GM19438 (cell line): Measurements from ENCODE around the gene PGF.

Experiments used
- ATAC-seq: cut with Tn5 transposase; IDR thresholded peaks from one replicate; pipeline ENCODE4 v1.9.1; 2021; ENCODE audit warnings: low read depth; ENCODE audit not compliant: unreplicated experiment

The PGF gene

GRCh38 chr14:74959596-74960180 lies 4.3 kb upstream of the PGF start:
- ATAC-seq = no peak

- ATAC-seq = no peak
Observed at GRCh38 chr14:74956280-74957072, 1.1 kb upstream of the PGF start.

GRCh38 chr14:74956027-74956279 lies 556 bp upstream of the PGF start:
- ATAC-seq = no peak

GRCh38 chr14:74954947-74955228 lies 509 bp downstream of the PGF start:
- ATAC-seq = no peak

- no peak for ATAC-seq
Observed at GRCh38 chr14:74954232-74954946, 1.0 kb downstream of the PGF start.

- no peak for ATAC-seq
Observed at GRCh38 chr14:74953686-74954085, 1.7 kb downstream of the PGF start.

GRCh38 chr14:74952697-74953484 lies 2.5 kb downstream of the PGF start:
- ATAC-seq = no peak

GRCh38 chr14:74952180-74952665 lies 3.2 kb downstream of the PGF start:
- ATAC-seq = no peak

GRCh38 chr14:74951443-74952179 lies 3.8 kb downstream of the PGF start:
- no peak for ATAC-seq

GRCh38 chr14:74950795-74951442 lies 4.5 kb downstream of the PGF start:
- ATAC-seq = no peak

- no peak for ATAC-seq
Observed at GRCh38 chr14:74949859-74950573, 5.4 kb downstream of the PGF start.

GRCh38 chr14:74949191-74949601 lies 6.2 kb downstream of the PGF start:
- no peak for ATAC-seq

- no peak for ATAC-seq
Observed at GRCh38 chr14:74948228-74949175, 6.9 kb downstream of the PGF start.

GRCh38 chr14:74947353-74948227 lies 7.8 kb downstream of the PGF start:
- no peak for ATAC-seq

- ATAC-seq = no peak
Observed at GRCh38 chr14:74946659-74947281, 8.6 kb downstream of the PGF start.

GRCh38 chr14:74945852-74946658 lies 9.3 kb downstream of the PGF start:
- ATAC-seq = no peak
